ENCODE measurements around the gene CYP24A1. TPM values are rescaled to one million over a fixed set of nuclear protein-coding genes. Genes with fewer than 3 reads are reported as not detected.

The CYP24A1 gene
- total and polyA plus RNA-seq, 2 of the 8 experiments (the other 6 are each of a cell fraction or from before 2014, with no cell fraction given) = not detected

DNA sequence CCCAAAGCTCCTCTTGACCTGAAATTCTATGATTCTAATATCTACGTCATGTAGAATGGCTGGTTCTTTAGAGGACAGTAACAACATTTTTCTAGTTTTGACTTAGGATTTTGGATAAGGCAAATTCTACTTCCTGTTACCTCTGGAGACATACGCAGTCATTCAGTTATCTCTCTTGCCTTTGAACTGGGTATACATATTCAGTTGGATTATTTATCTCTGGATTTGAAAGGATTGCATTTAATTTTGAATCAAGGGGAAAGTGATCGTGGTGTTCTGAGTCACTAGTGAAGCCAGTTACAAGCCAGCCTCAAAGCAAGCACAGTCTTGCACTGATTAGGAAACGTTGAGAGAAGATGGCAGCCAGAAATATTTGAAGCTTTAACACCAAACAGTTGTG lies 68.1 kb downstream of the CYP24A1 start:
- no peaks in the 10 kb centered on the region for H4K20me1 ChIP-seq (replicated peaks in 1 of 2; ENCODE audit: control insufficient read depth in 1 of 2, insufficient read depth in 2 of 2, low read length in 2 of 2)
- no peaks in the 10 kb centered on the region for H3K79me1 ChIP-seq (ENCODE audit: low read depth, low read length)
- H3K4ac ChIP-seq (replicated peaks; ENCODE audit: insufficient read length, low read depth, low read length) = no peak overlapping the region
- no peaks in the 10 kb centered on the region; the same call in 1 of the 2 replicates for H3K23me2 ChIP-seq (ENCODE audit: low read depth, low read length)
- H2BK12ac ChIP-seq (ENCODE audit: low read depth, low read length) = no peak overlapping the region
- H3K4me2 ChIP-seq (ENCODE audit: insufficient read depth in 1 of 2, low read depth in 2 of 2, low read length in 2 of 2) = no peak overlapping the region
- H3K18ac ChIP-seq (ENCODE audit: extremely low read depth, low read length) = no peak overlapping the region
- no peak overlapping the region for H3K4me3 ChIP-seq (ENCODE audit: extremely low read depth in 1 of 4, insufficient read depth in 2 of 4, low read depth in 3 of 4, low read length in 4 of 4)
- H3K9me3 ChIP-seq (ENCODE audit: insufficient read depth in 2 of 2, low read depth in 1 of 2, low read length in 1 of 2) = no peaks in the 10 kb centered on the region
- no peak for DNase-seq (ENCODE audit: low read depth in 1 of 2, low spot score in 2 of 2)
- H3K4me1 ChIP-seq (replicated peaks in 1 of 4; ENCODE audit: control insufficient read depth in 3 of 4, insufficient read depth in 4 of 4, low read length in 3 of 4) = no peaks in the 10 kb centered on the region
- H3K14ac ChIP-seq (ENCODE audit: insufficient read length) = no peak overlapping the region
- no peak overlapping the region for H3K27ac ChIP-seq (ENCODE audit: low read depth, low read length)
- H3K79me2 ChIP-seq (ENCODE audit: control insufficient read depth in 1 of 2, insufficient read depth in 2 of 2, low read length in 2 of 2) = no peaks in the 10 kb centered on the region
- H3K56ac ChIP-seq (replicated peaks; ENCODE audit: insufficient read length, low read depth, low read length) = no peak overlapping the region
- H3K36me3 ChIP-seq (ENCODE audit: control insufficient read depth in 2 of 4, insufficient read depth in 4 of 4, low read length in 3 of 4) = no peaks in the 10 kb centered on the region
- ChIA-PET CTCF (ENCODE audit: partially characterized antibody) (interaction anchor here (0.8 to 19.2 kb wide), 13 partner anchors 12 to 540 kb away, joined by 3 to 591 read pairs (median 8); partner anchors contain the start of genes CYP24A1 and PFDN4), POLR2A (ENCODE audit: partially characterized antibody) (no interaction called here)
- no peak for FAIRE-seq
- peaks cover 0 to 1% (median 0%) of the 10 kb centered on the region in 4 experiments; a peak in 1 of 7 replicates for H3K27me3 ChIP-seq (replicated peaks in 1 of 4; ENCODE audit: control insufficient read depth in 3 of 4, extremely low read depth in 1 of 4, insufficient read depth in 3 of 4, low read length in 3 of 4)
- TF ChIP-seq HDAC2 (IDR thresholded peaks at IDR 0.05; ENCODE audit: borderline replicate concordance in 1 of 2, low read depth in 2 of 2, low read length in 2 of 2) (no peak), CEBPB (IDR thresholded peaks at IDR 0.05; ENCODE audit: low read depth, low read length) (no peak), RNF2 (IDR thresholded peaks at IDR 0.05; ENCODE audit: borderline replicate concordance, low read depth, low read length, missing control alignments, poor library complexity, severe bottlenecking) (no peak), SIX5 (IDR thresholded peaks at IDR 0.05; ENCODE audit: low read depth, low read length) (no peak), SRF (IDR thresholded peaks at IDR 0.05; ENCODE audit: low read depth, low read length) (no peak), SUZ12 (IDR thresholded peaks at IDR 0.05; ENCODE audit: low read length) (no peak), SP2 (IDR thresholded peaks at IDR 0.05; ENCODE audit: low read length) (no peak), CHD2 (IDR thresholded peaks at IDR 0.05; ENCODE audit: low read length) (no peak), EGR1 (IDR thresholded peaks at IDR 0.05; ENCODE audit: borderline replicate concordance, low read depth, low read length) (no peak)
- TF ChIP-seq, protein P1, sequence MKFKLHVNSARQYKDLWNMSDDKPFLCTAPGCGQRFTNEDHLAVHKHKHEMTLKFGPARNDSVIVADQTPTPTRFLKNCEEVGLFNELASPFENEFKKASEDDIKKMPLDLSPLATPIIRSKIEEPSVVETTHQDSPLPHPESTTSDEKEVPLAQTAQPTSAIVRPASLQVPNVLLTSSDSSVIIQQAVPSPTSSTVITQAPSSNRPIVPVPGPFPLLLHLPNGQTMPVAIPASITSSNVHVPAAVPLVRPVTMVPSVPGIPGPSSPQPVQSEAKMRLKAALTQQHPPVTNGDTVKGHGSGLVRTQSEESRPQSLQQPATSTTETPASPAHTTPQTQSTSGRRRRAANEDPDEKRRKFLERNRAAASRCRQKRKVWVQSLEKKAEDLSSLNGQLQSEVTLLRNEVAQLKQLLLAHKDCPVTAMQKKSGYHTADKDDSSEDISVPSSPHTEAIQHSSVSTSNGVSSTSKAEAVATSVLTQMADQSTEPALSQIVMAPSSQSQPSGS (IDR thresholded peaks at IDR 0.05; ENCODE audit: low read length) = no peak
- H4K8ac ChIP-seq (ENCODE audit: extremely low read depth, insufficient read depth, low read length) = no peak overlapping the region
- no peak overlapping the region for H4K5ac ChIP-seq (ENCODE audit: insufficient read length, low read depth, low read length)
- no peak overlapping the region for H2BK20ac ChIP-seq (ENCODE audit: low read length)
- H2BK120ac ChIP-seq (replicated peaks; ENCODE audit: low read depth, low read length) = no peak overlapping the region
- H3K23ac ChIP-seq (ENCODE audit: insufficient read length) = no peak overlapping the region
- H2BK5ac ChIP-seq (ENCODE audit: low read depth, low read length) = no peak overlapping the region
- WGBS, 2 experiments (ENCODE audit: extremely low coverage in 1 of 2, insufficient coverage in 1 of 2, insufficient read length in 1 of 2, insufficient replicate concordance in 2 of 2, low coverage in 1 of 2, low lambda C conversion rate in 2 of 2, missing lambda C conversion rate in 1 of 2) = 89% methylated on average over 4 of the region's 4 CpGs; no CpG with 5 or more reads in 1 of the 2 experiments
- H3K9ac ChIP-seq (replicated peaks in 1 of 4; ENCODE audit: extremely low read depth in 1 of 4, low read depth in 3 of 4, low read length in 3 of 4) = no peak overlapping the region
- H2AK5ac ChIP-seq (ENCODE audit: low read depth, low read length) = no peak overlapping the region
- no peak overlapping the region for H4K91ac ChIP-seq (replicated peaks; ENCODE audit: insufficient read length, low read length)
- no peak overlapping the region for H2AFZ ChIP-seq (ENCODE audit: low read length)
- H2BK15ac ChIP-seq (ENCODE audit: low read length) = no peak overlapping the region
